IMR-90 (cell line): Measurements from ENCODE around the gene SNAP29. TPM values are rescaled to one million over a fixed set of nuclear protein-coding genes. Genes with fewer than 3 reads are reported as not detected.

Experiments used
- ATAC-seq: fragments of 200-7000 bp; cut with Tn5 transposase; 2 replicates; pipeline ENCODE4 v1.9.1; 2020; ENCODE audit warnings: low read depth, mild to moderate bottlenecking, moderate library complexity
- BruUV-seq: library from RNA; stranded (reverse); fragments of 400-500 nt; replicated peaks from 2 replicates; lab custom pipeline; 2021; lab: Mats Ljungman, UMichigan
- CTCF ChIA-PET: fragments of 300-600 bp; formaldehyde crosslinking; extraction: SDS; loops from one replicate; lab custom pipeline; 2021; ENCODE audit warnings: antibody characterized with exemption; lab: Yijun Ruan, JAX
- POLR2A ChIA-PET: fragments of 300-600 bp; sonication (Branson Sonifier 250); formaldehyde crosslinking; loops from one replicate; lab custom pipeline; 2022; ENCODE audit warnings: antibody characterized with exemption; ENCODE audit not compliant: unreplicated experiment; lab: Charles Lee
- DNase-seq: peaks from one replicate; pipeline ENCODE4 v3.0.0; 2013
- H2AFZ ChIP-seq: replicated peaks from 2 replicates; pipeline ENCODE3; 2013; ENCODE audit warnings: low read length, mild to moderate bottlenecking; ENCODE audit not compliant: poor library complexity
- H2AK5ac ChIP-seq: 2 replicates; pipeline ENCODE4 v1.6.1; 2013; ENCODE audit warnings: low read depth, low read length, inconsistent platforms
- H2AK9ac ChIP-seq: replicated peaks from 2 replicates; pipeline ENCODE3; 2013; ENCODE audit warnings: mild to moderate bottlenecking, low read depth, low read length, moderate library complexity; ENCODE audit not compliant: poor library complexity
- H2BK120ac ChIP-seq: 2 replicates; pipeline ENCODE4 v1.6.1; 2013; ENCODE audit warnings: low read depth, low read length, inconsistent platforms
- H2BK15ac ChIP-seq: 3 replicates; pipeline ENCODE4 v1.6.1; 2013; ENCODE audit warnings: low read depth, low read length, inconsistent platforms
- H2BK20ac ChIP-seq: 2 replicates; pipeline ENCODE4 v1.6.1; 2013; ENCODE audit warnings: low read depth, mild to moderate bottlenecking, inconsistent platforms, low read length, moderate library complexity
- H2BK5ac ChIP-seq: 2 replicates; pipeline ENCODE4 v1.6.1; 2013; ENCODE audit warnings: mild to moderate bottlenecking, low read depth, low read length, inconsistent platforms; ENCODE audit not compliant: poor library complexity, severe bottlenecking
- H3K14ac ChIP-seq: replicated peaks from 2 replicates; pipeline ENCODE4 v1.6.1; 2013; ENCODE audit warnings: low read depth, low read length, inconsistent platforms
- H3K18ac ChIP-seq: 2 replicates; pipeline ENCODE4 v1.6.1; 2013; ENCODE audit warnings: low read depth, low read length, control low read depth
- H3K23ac ChIP-seq: 2 replicates; pipeline ENCODE4 v1.6.1; 2013; ENCODE audit warnings: low read depth, low read length, inconsistent platforms
- H3K27ac ChIP-seq: 2 replicates; pipeline ENCODE4 v1.5.1; 2013; ENCODE audit warnings: mild to moderate bottlenecking, control low read depth, low read length; ENCODE audit not compliant: insufficient read depth
- H3K27me3 ChIP-seq: 2 replicates; pipeline ENCODE4 v1.6.1; 2013; ENCODE audit warnings: low read length; ENCODE audit not compliant: control insufficient read depth, insufficient read depth
- H3K36me3 ChIP-seq: 2 replicates; pipeline ENCODE4 v1.6.1; 2013; ENCODE audit warnings: low read length, mixed read lengths; ENCODE audit not compliant: control insufficient read depth, insufficient read depth
- H3K4ac ChIP-seq: 2 replicates; pipeline ENCODE4 v1.6.1; 2013; ENCODE audit warnings: low read depth, low read length, inconsistent platforms
- H3K4me1 ChIP-seq: 2 replicates; pipeline ENCODE4 v1.6.1; 2013; ENCODE audit warnings: low read length, mixed read lengths; ENCODE audit not compliant: control insufficient read depth, insufficient read depth
- H3K4me2 ChIP-seq: 2 replicates; pipeline ENCODE4 v1.6.1; 2013; ENCODE audit warnings: low read depth, mild to moderate bottlenecking, control low read depth, low read length, moderate library complexity
- H3K4me3 ChIP-seq: 2 replicates; pipeline ENCODE4 v1.5.1; 2013; ENCODE audit warnings: low read depth, mild to moderate bottlenecking, control low read depth, low read length, moderate library complexity; ENCODE audit not compliant: insufficient read depth
- H3K56ac ChIP-seq: 2 replicates; pipeline ENCODE4 v1.6.1; 2013; ENCODE audit warnings: low read length, inconsistent platforms; ENCODE audit not compliant: insufficient read depth; ENCODE audit errors: extremely low read depth
- H3K79me1 ChIP-seq, 2 experiments: 2 replicates each; pipeline ENCODE4 v1.6.1; 2013; ENCODE audit warnings: low read length in 2 of 2, inconsistent platforms in 1 of 2, low read depth in 1 of 2
- H3K9ac ChIP-seq: 2 replicates; pipeline ENCODE4 v1.6.1; 2013; ENCODE audit warnings: low read depth, low read length, control low read depth
- H3K9me1 ChIP-seq: 2 replicates; pipeline ENCODE4 v1.6.1; 2013; ENCODE audit warnings: low read length, inconsistent platforms; ENCODE audit not compliant: insufficient read depth
- H3K9me3 ChIP-seq: 2 replicates; pipeline ENCODE4 v1.6.1; 2013; ENCODE audit warnings: low read length; ENCODE audit not compliant: control insufficient read depth, insufficient read depth
- H4K20me1 ChIP-seq: 2 replicates; pipeline ENCODE4 v1.6.1; 2013; ENCODE audit warnings: low read length, inconsistent platforms; ENCODE audit not compliant: insufficient read depth
- H4K5ac ChIP-seq: 2 replicates; pipeline ENCODE4 v1.6.1; 2013; ENCODE audit warnings: mild to moderate bottlenecking, low read depth, low read length, control low read depth
- H4K8ac ChIP-seq, 2 experiments: 2 replicates each; pipeline ENCODE4 v1.6.1; 2013; ENCODE audit warnings: low read depth in 2 of 2, low read length in 2 of 2, control low read depth in 1 of 2, inconsistent platforms in 1 of 2
- H4K91ac ChIP-seq: 2 replicates; pipeline ENCODE4 v1.6.1; 2013; ENCODE audit warnings: low read depth, low read length, inconsistent platforms; ENCODE audit not compliant: insufficient read depth
- BHLHE40 ChIP-seq: fragments of 150-350 bp; IDR thresholded peaks from 2 replicates; pipeline ENCODE4 v1.6.1; 2016; ENCODE audit warnings: mild to moderate bottlenecking, low read depth, low read length
- CEBPB ChIP-seq: IDR thresholded peaks from 2 replicates; pipeline ENCODE4 v1.6.1; 2012; ENCODE audit warnings: low read depth, low read length, improper control_type of control experiment
- CHD1 ChIP-seq: IDR thresholded peaks from 2 replicates; pipeline ENCODE4 v1.6.1; 2012; ENCODE audit warnings: low read depth, low read length, improper control_type of control experiment
- CTCF ChIP-seq: conservative IDR thresholded peaks from 2 replicates; pipeline ENCODE4 v1.5.1; 2012; ENCODE audit warnings: mild to moderate bottlenecking, low read depth, low read length, improper control_type of control experiment
- ELK1 ChIP-seq: fragments of 150-350 bp; IDR thresholded peaks from 2 replicates; pipeline ENCODE4 v1.6.1; 2016; ENCODE audit warnings: low read depth, mild to moderate bottlenecking, low read length, moderate library complexity, borderline replicate concordance
- FOS ChIP-seq: fragments of 150-350 bp; IDR thresholded peaks from 2 replicates; pipeline ENCODE4 v1.6.1; 2016; ENCODE audit warnings: low read depth, low read length
- MAFK ChIP-seq: IDR thresholded peaks from 2 replicates; pipeline ENCODE4 v1.6.1; 2012; ENCODE audit warnings: low read depth, low read length, improper control_type of control experiment
- MAZ ChIP-seq: IDR thresholded peaks from 2 replicates; pipeline ENCODE4 v1.6.1; 2012; ENCODE audit warnings: low read depth, mild to moderate bottlenecking, low read length, improper control_type of control experiment, moderate library complexity, borderline replicate concordance
- NFE2L2 ChIP-seq: fragments of 150-350 bp; IDR thresholded peaks from 2 replicates; pipeline ENCODE4 v1.6.1; 2016; ENCODE audit warnings: low read depth, mild to moderate bottlenecking, low read length
- POLR2A ChIP-seq: IDR thresholded peaks from 2 replicates; pipeline ENCODE4 v1.6.1; 2012; ENCODE audit warnings: mild to moderate bottlenecking, low read depth, low read length
- RAD21 ChIP-seq: IDR thresholded peaks from 2 replicates; pipeline ENCODE4 v1.6.1; 2012; ENCODE audit warnings: low read length, improper control_type of control experiment
- RCOR1 ChIP-seq: IDR thresholded peaks from 2 replicates; pipeline ENCODE4 v1.6.1; 2012; ENCODE audit warnings: mild to moderate bottlenecking, low read length, improper control_type of control experiment; ENCODE audit not compliant: insufficient replicate concordance
- RFX5 ChIP-seq: IDR thresholded peaks from 2 replicates; pipeline ENCODE4 v1.8.0; 2012; ENCODE audit warnings: low read depth, mild to moderate bottlenecking, low read length, moderate library complexity
- SMC3 ChIP-seq: fragments of 150-350 bp; IDR thresholded peaks from 2 replicates; pipeline ENCODE4 v1.6.1; 2016; ENCODE audit warnings: low read depth, mild to moderate bottlenecking, antibody characterized with exemption, low read length, moderate library complexity
- WGBS, 2 experiments: methylation state at CpG; one replicate each; pipeline versions ENCODE4 v1.1.5 to v1.1.7; 2013; ENCODE audit warnings: missing lambda C conversion rate in 2 of 2; ENCODE audit not compliant: insufficient read length in 1 of 2; ENCODE audit errors: extremely low coverage in 2 of 2; 5-methylcytosine and 5-hydroxymethylcytosine counted together
- dilution Hi-C: fragments of 300-500 bp; cut with HindIII; formaldehyde crosslinking; loops from one replicate; pipeline ENCODE4 v1.14.3; 2018; ENCODE audit warnings: low sequenced_read_pairs; ENCODE audit not compliant: unreplicated experiment
- in situ Hi-C: fragments of 300-500 bp; cut with MboI; formaldehyde crosslinking; loops from 3 replicates; pipeline ENCODE4 v1.14.3; 2019; ENCODE audit warnings: low sequenced_read_pairs, inconsistent platforms, mixed read lengths
- intact Hi-C: fragments of 100-400 bp; cut with micrococcal nuclease; formaldehyde crosslinking; loops from 2 replicates; pipeline ENCODE4 v1.10.0; 2022
- polyA plus RNA-seq, 3 experiments: library from polyadenylated mRNA; depleted of rRNA; stranded (reverse); fragments of >200 nt; gene quantifications; 2 replicates each; pipeline ENCODE4 v1.2.3, GENCODE V29; 2012; ENCODE audit warnings: low replicate concordance in 1 of 3
- total RNA-seq: library from RNA; depleted of rRNA; stranded (reverse); fragments of >200 nt; gene quantifications from 2 replicates; pipeline ENCODE4 v1.2.3, GENCODE V29; 2012

SNAP29 gene
- total and polyA plus RNA-seq, 2 of the 4 experiments (the other 2 are of a cell fraction), result 10.6 to 29.5 TPM

DNA sequence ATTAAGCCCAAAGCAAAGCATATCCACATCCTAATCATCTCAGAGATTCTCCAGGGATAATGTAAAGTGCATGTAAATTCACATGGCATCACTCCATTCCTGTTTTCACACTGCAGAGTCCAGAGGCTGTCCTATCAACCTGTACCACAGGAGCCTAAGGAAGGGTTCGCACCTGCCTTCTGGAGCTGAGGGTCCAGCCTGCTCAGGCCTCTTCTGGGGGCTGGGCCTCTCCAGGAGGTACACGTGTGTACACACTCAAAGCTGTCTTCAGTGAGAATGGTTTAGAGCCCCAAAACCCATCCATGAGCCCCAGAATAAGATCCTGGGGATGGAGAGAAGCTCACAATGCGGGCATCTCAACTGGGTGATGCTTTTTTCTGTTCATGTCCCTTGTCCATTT lies 24.1 kb upstream of the SNAP29 start:
- dilution Hi-C loops, result no loop called here

More for the DNA sequence above, 24.1 kb upstream of the SNAP29 start:
- H3K9me3 ChIP-seq, result no peaks in the 10 kb centered on the region
- H3K14ac ChIP-seq, result no peak overlapping the region
- H3K9ac ChIP-seq, result no peak overlapping the region
- H4K8ac ChIP-seq, result no peak overlapping the region
- TF ChIP-seq MAFK (no peak), NFE2L2 (no peak), FOS (no peak), CTCF (no peak), ELK1 (no peak), RFX5 (no peak), CHD1 (no peak), RAD21 (no peak), POLR2A (no peak), BHLHE40 (no peak), CEBPB (no peak), MAZ (no peak), RCOR1 (no peak), SMC3 (no peak)
- no peak overlapping the region for H2AK5ac ChIP-seq
- H2AFZ ChIP-seq, result no peak overlapping the region
- H3K23ac ChIP-seq, result no peak overlapping the region
- H3K4me1 ChIP-seq, result no peaks in the 10 kb centered on the region
- H2AK9ac ChIP-seq, result no peak overlapping the region
- peaks cover 13 to 42% of the 10 kb centered on the region in 2 experiments for H3K79me1 ChIP-seq
- no peak overlapping the region for H3K56ac ChIP-seq
- no peak for ATAC-seq
- ChIA-PET CTCF (interaction anchor here (0.6 kb wide), 1 partner anchor 16 kb away, joined by 3 read pairs; no protein-coding TSS in a partner anchor), POLR2A (no interaction called here)
- no peak overlapping the region for H3K4me2 ChIP-seq
- intact Hi-C loops, result no loop called here
- H4K91ac ChIP-seq, result no peak overlapping the region
- H3K18ac ChIP-seq, result no peak overlapping the region
- peaks cover 11% of the 10 kb centered on the region for H3K9me1 ChIP-seq
- peaks cover 20% of the 10 kb centered on the region for H3K36me3 ChIP-seq
- no peak overlapping the region for H3K4me3 ChIP-seq
- no peak overlapping the region for H2BK15ac ChIP-seq
- no TSS peak for BruUV-seq
- no peak overlapping the region for H4K5ac ChIP-seq
- no peak overlapping the region for H2BK20ac ChIP-seq
- in situ Hi-C loops, result no loop called here
- H2BK5ac ChIP-seq, result no peak overlapping the region
- H4K20me1 ChIP-seq, result peaks cover 5% of the 10 kb centered on the region; the same call in 1 of the 2 replicates
- no peak overlapping the region for H2BK120ac ChIP-seq
- WGBS, 2 experiments, result no CpG with 5 or more reads among the region's 3 CpGs
- H3K27me3 ChIP-seq, result no peaks in the 10 kb centered on the region
- no peak overlapping the region for H3K27ac ChIP-seq
- no peak overlapping the region for H3K4ac ChIP-seq
- DNase-seq, result no peak
